HG03469 (cell line): ENCODE data around the gene PFKFB3.

ENCODE experiments used
- ATAC-seq: cut with Tn5 transposase; IDR thresholded peaks from one replicate; pipeline ENCODE4 v1.9.1; 2021; ENCODE audit warnings: mild to moderate bottlenecking, moderate library complexity, moderate number of reproducible peaks; ENCODE audit not compliant: unreplicated experiment

PFKFB3 gene

GRCh38 chr10:6297951-6298381 is 95.2 kb downstream of the PFKFB3 start:
- ATAC-seq, result no peak

- no peak for ATAC-seq
Observed at GRCh38 chr10:6298428-6298827, 95.7 kb downstream of the PFKFB3 start.

GRCh38 chr10:6299234-6299633 is 96.5 kb downstream of the PFKFB3 start:
- ATAC-seq, result no peak

- no peak for ATAC-seq
Observed at GRCh38 chr10:6299743-6300105, 97.0 kb downstream of the PFKFB3 start.

GRCh38 chr10:6300106-6300783 is 97.5 kb downstream of the PFKFB3 start:
- ATAC-seq, result peak; percentile 83

GRCh38 chr10:6300784-6301460 is 98.2 kb downstream of the PFKFB3 start:
- ATAC-seq, result no peak

GRCh38 chr10:6301488-6302075 is 98.8 kb downstream of the PFKFB3 start:
- no peak for ATAC-seq
